ENCODE data around the gene SFMBT2. TPM values are rescaled to one million over a fixed set of nuclear protein-coding genes. Genes with fewer than 3 reads are reported as not detected.
"Not testable (repeated sequence)": the region's sequence is repeated elsewhere in the genome, so short reads cannot be mapped to it uniquely, and the experiment has no call there.

Gene SFMBT2
- total and polyA plus RNA-seq, 10 of the 15 experiments (the other 5 are each of a cell fraction or from before 2014, with no cell fraction given) = 2.8 to 29.6 (median 15.1) TPM

GRCh38 chr10:7312488-7312857 is 98.4 kb downstream of the SFMBT2 start (continued):
- no peak for TF ChIP-seq ZNF592 (IDR thresholded peaks at IDR 0.05)
- TF ChIP-seq YBX1 (IDR thresholded peaks at IDR 0.05) = no peak

DNA sequence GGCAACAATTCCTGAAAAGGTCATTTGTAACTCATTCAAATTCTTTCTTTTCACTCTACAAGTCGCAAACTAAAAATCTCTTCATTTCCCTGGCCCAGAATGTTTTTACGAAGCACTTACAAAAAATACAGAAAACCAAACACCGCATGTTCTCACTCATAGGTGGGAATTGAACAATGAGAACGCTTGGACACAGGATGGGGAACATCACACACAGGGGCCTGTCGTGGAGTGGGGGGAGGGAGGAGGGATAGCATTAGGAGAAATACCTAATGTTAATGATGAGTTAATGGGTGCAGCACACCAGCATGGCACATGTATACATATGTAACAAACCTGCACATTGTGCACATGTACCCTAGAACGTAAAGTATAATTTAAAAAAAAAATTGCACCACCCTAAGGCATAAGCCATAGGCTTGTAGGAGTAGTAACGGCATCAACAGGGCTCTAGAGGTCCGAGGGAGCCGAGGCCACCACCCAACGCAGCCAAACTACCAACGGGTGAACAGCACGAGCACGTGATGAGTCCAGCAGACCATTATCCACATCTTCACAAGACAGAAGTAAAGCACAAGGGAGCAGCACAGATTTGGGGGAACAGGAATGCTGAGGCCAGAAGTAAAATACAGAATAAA is 98.9 kb downstream of the SFMBT2 start:
- CTCF ChIA-PET; H2AFZ ChIP-seq (ENCODE audit: control insufficient read depth, low read depth, low read length); H3K4me3 ChIP-seq; POLR2A ChIA-PET; H3K9me3 ChIP-seq (replicated peaks; ENCODE audit: control insufficient read depth, insufficient read depth, low read length); DNase-seq (ENCODE audit: low read depth, low spot score); RAD21 ChIA-PET (ENCODE audit: unreplicated experiment); in situ Hi-C loops (cut with MboI); FAIRE-seq; H3K27me3 ChIP-seq (replicated peaks in 1 of 2; ENCODE audit: control insufficient read depth in 2 of 2, insufficient read depth in 2 of 2, low read length in 1 of 2); H4K20me1 ChIP-seq (ENCODE audit: control insufficient read depth, insufficient read depth); H3K4me2 ChIP-seq (ENCODE audit: control insufficient read depth, insufficient read depth); BruUV-seq (replicated peaks); ATAC-seq; intact Hi-C loops (cut with micrococcal nuclease; ENCODE audit: unreplicated experiment); SMC1A ChIA-PET (ENCODE audit: uncharacterized antibody, unreplicated experiment); H3K9ac ChIP-seq (ENCODE audit: control insufficient read depth, insufficient read depth, low read length); H3K4me1 ChIP-seq (ENCODE audit: control insufficient read depth, insufficient read depth, low read length); H3K27ac ChIP-seq (ENCODE audit: control insufficient read depth, insufficient read depth): not testable (repeated sequence)
- Histone ChIP-seq H3K36me3 (ENCODE audit: control insufficient read depth in 2 of 2, insufficient read depth in 2 of 2, low read length in 1 of 2) (peaks cover 17 to 30% of the 10 kb centered on the region in 2 experiments), H3K79me2 (ENCODE audit: control insufficient read depth, insufficient read depth, low read length) (peaks cover 63% of the 10 kb centered on the region)
- 89% methylated on average over 12 of the region's 13 CpGs for WGBS (ENCODE audit: insufficient coverage, insufficient replicate concordance, low lambda C conversion rate, missing lambda C conversion rate)
